Suppressor macrophage treated with lipopolysaccharide for 4 hours (primary cell): Measurements from ENCODE around the gene HDAC3.

Experiments
- DNase-seq: peaks from one replicate; pipeline ENCODE4 v3.0.0-alpha.2; 2020

The HDAC3 gene

GRCh38 chr5:141598391-141599345 lies 38.0 kb downstream of the HDAC3 start:
- DNase-seq, result no peak

DNA sequence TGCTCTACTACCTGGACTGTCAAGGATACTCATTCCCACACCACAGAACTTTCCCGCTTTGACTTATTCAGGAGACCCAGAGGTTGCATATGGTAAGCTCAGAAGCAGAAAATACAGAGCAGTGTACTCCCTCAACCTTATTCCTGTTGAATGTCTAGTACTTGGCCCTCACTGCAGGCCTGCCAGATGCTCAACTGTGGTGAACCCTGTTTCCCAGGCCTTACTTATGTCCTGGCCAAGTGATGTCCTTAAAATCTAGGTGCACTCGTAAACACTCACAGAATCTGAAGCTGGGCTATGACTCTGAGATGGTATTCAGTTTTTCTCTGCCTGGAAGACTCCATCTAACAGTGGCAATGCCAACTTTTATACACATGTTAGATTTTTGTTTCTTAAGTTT lies 38.8 kb downstream of the HDAC3 start:
- no peak for DNase-seq

GRCh38 chr5:141597394-141597793 lies 39.3 kb downstream of the HDAC3 start:
- DNase-seq, result peak; percentile 54

GRCh38 chr5:141596867-141597266 lies 39.8 kb downstream of the HDAC3 start:
- no peak for DNase-seq

GRCh38 chr5:141590127-141590526 lies 46.5 kb downstream of the HDAC3 start:
- DNase-seq, result peak; percentile 56

- DNase-seq, result peak; percentile 25
These were observed 50.4 kb downstream of the HDAC3 start for GRCh38 chr5:141586246-141586645.

DNA sequence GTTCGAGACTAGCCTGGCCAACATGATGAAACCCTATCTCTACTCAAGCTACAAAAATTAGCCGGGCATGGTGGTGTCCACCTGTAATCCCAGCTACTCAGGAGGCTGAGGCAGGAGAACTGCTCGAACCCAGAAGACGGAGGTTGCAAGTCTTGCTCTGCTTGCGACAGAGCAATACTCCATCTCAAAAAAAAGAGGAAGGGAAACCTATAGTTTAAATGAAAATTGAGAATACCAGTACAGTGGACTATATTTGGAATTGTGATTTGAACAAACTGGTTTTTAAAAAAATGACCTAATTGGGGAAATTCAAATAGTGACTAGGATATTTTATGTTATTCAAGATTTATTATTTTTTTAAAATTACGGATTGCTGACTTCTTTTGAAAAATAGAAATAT lies 51.1 kb downstream of the HDAC3 start:
- DNase-seq, result peak; percentile 30

GRCh38 chr5:141574122-141574510 lies 62.5 kb downstream of the HDAC3 start:
- DNase-seq, result no peak

GRCh38 chr5:141573489-141574121 lies 63.0 kb downstream of the HDAC3 start:
- DNase-seq, result no peak
